ENCODE results near the gene PPT2.

Gene PPT2, protein sequence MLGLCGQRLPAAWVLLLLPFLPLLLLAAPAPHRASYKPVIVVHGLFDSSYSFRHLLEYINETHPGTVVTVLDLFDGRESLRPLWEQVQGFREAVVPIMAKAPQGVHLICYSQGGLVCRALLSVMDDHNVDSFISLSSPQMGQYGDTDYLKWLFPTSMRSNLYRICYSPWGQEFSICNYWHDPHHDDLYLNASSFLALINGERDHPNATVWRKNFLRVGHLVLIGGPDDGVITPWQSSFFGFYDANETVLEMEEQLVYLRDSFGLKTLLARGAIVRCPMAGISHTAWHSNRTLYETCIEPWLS

DNA sequence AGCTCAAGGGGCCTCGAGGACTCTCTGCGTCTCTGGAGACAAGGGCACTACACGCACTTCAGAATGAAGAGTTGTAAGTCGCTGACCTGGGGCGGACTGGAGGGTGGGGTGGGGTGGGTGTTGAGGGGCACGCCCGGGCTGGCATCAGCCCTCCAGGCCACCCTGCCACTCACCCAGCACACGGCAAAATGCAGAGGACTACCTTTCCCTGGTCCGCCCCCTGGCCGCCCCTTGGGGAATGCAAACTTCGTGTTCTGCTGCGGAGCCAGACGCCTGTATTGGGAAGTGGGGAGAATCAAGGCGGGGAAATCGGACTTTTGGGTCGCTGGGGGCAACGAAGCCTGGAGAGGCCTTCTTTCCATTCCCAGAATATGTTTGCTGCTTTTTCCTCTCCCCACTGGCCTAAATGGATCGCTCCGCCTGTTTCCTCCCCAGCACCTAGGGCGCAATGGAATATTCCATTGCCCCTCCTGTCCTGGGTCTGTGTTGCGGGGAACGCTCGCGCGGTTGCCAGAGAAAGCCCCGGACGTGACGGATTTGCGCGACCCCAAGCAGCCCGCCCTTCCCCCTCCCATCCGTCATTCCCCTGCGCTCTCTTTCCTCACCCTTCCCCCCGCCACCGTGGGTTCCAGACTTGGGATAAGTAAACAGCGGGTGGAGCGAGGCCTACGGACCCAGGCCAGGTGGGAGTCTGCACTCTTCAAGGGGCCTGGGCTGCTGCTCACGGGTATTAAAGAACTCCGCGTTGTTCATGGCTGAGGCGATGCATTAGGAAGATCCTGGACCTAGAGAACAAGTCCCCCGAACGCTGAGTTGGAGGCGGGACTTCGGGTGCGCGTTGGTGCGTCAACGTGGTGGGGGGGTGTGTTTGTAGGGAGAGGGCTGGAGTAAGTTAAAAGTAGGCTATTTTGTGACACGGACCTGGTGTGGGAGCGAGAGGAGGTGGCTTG, at the start of gene PPT2:
Gene PPT2, plus strand, starts transcription at position 578 of the 950 bp plus-strand sequence. CDS start 454 bp downstream, outside the sequence.
- no peak for DNase-seq

DNA sequence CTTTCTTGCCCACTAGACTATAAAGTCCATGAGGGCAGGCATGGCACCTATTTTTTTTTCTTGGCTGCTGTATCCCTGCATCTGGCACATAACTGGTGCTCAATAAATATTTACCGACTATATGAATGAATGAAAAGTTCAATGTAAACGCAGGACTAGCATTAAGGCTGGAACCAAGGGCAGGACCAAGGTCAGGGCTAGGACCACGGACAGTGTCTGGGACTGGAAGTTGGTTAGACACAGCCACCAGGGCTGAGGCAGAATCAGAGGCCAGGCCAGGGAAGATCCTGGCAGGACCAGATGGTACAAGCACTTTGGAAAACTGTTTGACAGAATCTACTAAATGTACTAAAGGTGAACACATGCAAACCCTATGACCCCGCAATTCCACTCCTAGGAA, 48.5 kb upstream of the PPT2 start:
- DNase-seq = no peak

DNA sequence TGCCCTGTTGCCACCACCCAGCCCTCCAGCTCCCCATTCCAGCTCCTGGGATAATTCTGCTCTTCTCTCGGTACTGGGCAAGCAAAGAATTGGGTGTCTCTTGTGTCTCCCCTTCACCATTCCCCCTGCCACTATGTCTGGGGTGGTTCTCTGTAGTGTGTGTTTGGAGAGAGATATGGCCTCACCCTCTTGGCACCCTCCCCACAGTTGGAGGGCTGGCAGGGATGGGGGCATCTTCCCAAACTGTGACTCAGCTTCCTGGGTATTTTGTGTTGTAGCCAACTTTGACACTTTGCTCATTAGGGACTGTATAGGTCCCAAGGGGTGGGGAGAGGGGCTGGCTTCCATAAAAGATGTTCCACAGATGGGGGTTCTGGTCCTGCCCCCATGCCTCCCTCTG, 46.5 kb upstream of the PPT2 start:
- DNase-seq = no peak

DNA sequence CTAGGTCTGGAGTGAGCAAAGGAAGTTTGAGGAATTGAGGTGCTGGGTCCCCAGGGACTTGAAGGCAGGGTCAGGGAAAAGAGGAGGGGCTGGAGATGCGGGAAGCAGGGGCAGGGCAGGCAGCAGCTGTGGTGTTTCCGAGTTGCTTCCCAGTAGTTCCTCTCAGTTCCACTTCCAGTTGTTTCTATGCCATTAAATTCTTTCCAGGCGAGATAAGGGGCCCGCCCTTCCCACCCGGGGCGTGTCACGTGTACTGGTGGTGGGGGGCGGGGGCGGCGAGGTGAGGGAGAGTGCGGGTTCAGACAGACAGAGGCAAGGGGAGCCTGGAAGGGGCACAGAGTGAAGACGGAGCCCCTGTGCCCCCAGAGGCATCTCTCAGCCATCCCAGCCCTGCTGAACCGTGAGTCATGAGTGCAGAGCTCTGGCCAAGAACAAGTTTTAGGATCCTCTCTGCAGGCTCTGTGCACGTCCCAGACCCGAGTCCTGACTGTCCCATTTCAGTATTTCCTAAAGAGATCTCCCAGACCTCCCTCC, 45.8 kb upstream of the PPT2 start:
- DNase-seq = no peak

DNA sequence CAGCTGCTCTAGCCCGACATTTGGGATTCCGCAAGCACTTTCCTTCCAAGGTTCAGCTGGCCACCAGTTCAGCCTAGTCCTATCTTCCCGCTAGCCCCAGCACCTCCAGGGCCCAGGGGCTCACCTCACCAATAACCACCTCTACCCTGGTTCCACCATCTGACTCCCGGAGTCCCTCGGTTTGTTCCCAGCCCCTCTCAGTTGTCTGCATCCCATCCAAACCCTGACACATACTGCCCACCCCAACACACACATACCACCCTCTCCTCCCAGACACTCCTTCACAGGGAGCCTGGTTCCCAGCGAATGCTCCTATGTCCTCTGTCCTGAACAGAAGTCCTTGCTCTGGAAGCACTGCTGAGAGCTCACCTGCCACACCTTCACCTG, 45.2 kb upstream of the PPT2 start:
- no peak for DNase-seq

DNA sequence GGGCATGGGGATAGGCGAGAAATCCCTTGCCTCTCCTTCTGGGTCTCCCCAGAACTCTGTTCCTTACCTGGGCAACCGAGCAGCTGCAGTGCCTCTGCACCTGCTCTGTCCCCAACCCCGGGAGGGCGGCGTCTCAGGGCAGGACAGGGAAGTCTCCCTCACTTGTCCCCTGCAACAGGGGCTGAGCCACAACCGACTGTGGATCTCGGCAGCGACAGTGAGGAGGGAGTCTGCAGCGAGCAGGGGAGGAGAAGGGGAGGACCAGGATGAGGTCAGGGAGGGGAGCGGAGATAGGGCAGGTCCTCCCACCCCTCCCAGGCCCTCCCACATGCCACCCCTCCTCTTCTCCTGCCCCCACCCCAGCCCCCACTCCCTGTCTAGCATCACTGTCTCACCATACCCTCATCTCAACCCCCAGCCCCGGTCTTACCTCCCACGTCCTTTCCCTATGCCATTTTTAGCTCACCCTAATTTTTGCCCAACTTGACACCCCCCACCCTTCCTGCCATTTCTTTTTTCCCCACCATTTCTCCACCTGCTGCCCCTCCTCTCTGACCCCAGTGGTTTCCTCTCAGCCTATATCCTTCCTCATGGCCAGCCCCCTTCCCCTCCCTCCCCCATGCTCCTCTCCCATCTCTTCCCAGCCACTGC, 44.7 kb upstream of the PPT2 start, which contains the start of gene TNXB:
Gene TNXB, minus strand, starts transcription at position 225 of the 651 bp plus-strand sequence. CDS start 11,140 bp downstream, outside the sequence.
- DNase-seq = no peak

DNA sequence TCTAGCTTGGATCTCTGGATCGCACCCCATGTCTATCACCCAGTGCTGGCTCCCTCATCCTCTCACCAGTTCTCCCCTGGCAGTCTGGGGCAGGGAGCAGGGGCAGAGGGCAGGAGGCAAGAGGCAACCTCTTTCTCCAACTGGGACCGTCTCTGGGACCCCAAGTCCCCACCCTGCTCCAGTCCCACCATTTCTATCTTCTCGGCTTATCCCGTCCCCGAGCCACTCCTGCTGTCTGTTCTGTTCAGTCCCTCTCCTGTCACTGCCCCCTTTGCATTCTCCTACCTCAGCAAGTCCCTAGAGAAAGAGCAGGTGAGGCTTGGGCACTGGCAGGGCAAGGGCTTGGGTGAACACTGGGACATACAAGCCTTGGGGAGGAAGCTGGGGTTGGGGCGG, 44.2 kb upstream of the PPT2 start:
- no peak for DNase-seq

DNA sequence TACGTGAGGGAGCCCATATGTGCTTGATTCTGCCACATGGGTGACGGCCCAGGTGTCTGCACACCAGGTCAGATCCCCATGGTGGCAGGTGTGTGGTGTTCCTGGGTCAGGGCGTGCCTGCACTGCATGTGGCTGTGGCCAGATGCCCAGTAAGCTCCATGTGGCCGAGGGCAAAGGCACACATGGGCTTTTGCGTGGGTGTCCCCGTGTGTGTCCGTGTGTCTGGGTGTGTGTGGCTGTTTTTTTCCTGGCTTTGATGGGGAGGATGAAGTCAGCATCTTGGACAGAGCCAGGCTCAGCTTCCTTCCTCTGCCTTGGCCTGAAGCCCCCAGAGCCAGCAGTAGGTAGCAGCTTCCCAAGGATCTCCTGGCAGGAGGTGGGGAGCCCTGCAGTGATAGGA, 43.3 kb upstream of the PPT2 start:
- DNase-seq = no peak

DNA sequence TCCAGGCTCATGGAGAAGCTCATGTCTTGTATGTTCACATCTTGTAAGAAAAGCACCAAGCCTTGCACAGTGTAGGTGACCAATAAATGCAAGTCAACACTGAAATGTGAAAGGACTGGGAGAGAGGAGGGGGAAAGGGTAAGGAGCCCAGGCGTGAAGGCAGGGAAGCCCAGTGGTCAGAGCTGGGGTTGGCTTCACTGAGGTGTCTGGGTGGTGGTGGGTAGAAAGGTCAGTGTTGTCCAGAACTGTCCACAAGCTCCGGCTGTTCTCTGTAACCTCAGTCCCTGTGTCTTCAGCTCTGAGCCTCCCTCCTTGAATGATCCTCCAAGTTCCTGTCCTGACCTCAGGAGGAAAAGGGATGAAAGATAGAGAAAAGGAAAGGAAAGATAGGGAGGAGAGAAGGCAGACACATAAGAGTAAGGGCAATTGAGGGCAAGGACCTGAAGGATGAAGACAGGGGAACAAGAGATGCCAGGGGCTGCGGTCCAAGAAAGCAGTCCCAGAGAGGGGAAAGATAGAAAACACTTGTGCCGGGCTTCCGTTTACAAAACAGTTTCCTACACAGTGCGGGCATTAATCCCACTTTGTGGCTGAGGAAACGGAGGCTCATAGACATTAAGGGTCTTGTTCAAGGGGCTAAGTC, 42.4 kb upstream of the PPT2 start:
- no peak for DNase-seq

DNA sequence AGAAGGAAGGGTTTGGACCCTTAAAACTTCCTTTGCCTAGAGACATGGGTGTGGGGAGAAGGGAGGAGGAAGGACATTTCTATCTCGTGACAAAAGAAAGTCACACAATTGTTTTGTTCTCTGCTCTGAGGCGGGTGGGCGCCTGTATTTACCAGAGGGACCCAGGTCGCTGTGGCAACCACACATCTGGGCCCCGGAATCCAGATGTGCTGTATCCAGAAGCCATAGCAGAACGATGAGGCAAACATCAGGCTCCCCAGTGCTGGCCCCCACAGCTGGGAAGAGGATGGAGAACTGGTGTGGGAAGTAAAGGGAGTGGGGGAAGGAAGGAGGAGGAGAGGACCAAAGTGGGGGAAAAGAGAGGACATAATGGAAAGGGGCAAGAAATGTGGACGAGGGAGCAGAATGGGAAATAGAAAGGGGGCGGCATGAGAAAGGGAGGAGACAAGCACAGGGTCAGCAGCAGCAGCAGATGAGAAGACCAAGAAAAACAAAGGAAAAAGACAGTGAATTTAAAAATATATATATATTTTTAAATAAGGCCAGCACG, 41.4 kb upstream of the PPT2 start:
- no peak for DNase-seq

DNA sequence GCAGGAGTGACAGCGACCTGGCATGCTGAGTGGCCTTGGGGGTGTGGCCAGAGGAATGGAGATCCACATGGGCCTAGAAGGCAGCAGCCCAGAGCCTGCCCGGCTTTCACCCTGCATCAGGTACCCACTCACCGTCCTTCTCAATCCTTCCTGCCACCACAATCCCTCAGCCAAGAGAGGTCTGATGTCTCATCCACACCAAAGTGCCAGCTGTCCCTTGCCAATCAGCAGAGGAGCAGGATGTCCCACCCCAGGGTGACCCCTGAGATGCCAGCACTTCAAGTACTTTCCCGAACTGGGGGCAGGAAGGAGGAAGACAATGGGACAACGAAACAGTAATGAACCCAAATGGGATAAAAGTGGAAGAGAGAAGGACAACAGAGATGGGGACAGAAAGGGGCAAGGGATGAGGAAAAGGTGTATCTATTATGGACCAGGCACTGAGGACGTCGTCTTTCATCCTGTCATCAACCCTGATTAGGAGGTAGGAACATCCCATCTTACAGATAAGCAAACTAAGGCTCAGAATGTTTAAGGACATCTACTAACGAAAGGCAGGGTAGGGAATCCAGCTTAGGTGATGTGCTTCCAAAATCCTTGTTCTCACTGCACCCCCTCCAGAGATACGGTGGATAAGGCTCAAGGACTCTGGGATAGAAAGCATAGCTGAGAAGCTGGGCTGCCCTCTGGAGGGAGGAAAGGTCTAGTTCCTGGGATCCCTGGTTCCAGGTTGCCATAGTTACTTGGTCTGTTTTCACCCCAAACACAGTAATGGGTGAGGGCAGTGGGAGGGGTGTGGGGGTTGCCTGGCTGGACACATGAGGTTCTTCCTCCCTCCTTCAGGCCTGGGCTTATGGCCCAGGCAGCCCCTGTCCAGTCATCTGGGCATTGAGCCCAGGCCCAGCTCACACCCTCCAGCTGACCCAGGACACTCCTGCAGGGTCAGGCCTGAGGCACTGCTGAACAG, 40.3 kb upstream of the PPT2 start:
- DNase-seq = no peak

DNA sequence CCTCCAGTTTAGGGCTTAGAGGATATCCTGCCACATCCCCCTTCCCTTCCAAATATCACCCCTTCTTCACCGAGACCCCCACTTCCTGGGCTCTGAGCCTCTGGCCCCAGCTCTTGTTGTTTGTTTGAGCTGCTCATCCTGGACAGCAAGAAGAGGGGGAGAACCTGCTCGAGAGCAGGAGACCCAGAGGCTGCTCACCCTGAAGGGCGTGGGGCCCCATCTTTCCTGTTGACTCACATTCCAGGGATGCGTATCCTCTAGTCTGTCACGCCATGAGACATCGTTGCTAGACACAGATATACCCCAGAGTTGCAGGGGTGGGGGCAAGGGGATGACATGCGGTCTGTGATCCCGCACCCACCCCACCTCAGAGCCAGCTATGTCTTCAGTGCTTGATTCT, 39.1 kb upstream of the PPT2 start:
- no peak for DNase-seq

DNA sequence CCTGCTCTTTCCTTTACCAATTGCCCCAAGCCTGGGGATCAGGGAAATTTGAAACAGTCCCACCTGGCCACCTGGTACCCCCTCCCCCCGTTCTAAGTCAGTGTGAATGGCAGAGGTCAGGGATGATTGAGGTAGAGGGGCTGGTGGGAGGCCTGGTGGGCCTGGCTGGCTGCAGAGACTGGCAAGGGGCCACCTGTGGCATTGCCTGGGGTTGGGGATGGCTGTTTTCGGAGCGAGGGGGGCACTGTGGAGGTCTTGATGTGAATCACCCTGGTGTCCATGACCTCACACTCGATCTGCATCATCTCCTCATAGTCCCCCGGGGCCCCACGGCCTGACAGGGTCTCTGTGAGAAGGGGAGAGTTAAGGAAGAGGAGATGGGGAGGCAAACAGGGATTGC, 38.3 kb upstream of the PPT2 start:
- DNase-seq = no peak

DNA sequence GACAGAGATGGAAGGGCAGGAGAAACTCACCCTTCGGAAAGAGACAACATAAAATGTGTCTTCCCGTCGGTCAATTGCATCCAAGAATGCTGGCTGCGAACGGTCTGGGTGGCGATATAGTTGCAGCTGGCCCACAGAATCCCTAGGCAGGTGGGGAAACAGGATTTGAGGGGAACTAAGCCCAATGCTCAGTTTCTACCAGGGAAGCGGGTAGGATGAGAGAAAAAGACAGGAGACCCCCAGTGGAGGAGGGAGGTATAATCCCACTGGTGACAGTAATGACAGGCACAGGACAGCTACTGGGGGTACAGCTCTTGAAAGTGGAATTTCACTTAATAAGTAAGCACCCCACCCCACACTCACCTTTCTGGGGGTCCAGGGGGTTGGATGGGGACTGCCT, 37.3 kb upstream of the PPT2 start:
- DNase-seq = no peak

DNA sequence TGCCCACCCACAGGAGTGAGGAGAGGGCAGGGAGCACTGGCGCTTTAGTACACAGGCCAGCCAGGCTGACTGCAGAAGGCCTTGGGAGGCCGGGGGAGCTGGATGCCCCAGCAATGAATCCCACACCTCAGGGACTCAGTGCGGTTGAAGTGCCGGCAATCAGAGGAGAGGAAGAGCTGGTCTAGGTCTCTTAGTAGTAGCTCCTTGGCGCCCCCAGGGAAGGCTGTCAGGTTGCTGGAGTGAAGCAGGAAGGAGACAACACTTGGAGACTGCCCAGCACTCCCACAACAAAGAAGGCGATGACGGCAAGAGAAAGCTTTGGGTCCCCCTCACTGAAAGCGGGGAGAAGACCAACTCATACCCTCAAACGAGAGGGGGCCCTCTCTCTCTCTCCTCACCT, 36.5 kb upstream of the PPT2 start:
- no peak for DNase-seq

DNA sequence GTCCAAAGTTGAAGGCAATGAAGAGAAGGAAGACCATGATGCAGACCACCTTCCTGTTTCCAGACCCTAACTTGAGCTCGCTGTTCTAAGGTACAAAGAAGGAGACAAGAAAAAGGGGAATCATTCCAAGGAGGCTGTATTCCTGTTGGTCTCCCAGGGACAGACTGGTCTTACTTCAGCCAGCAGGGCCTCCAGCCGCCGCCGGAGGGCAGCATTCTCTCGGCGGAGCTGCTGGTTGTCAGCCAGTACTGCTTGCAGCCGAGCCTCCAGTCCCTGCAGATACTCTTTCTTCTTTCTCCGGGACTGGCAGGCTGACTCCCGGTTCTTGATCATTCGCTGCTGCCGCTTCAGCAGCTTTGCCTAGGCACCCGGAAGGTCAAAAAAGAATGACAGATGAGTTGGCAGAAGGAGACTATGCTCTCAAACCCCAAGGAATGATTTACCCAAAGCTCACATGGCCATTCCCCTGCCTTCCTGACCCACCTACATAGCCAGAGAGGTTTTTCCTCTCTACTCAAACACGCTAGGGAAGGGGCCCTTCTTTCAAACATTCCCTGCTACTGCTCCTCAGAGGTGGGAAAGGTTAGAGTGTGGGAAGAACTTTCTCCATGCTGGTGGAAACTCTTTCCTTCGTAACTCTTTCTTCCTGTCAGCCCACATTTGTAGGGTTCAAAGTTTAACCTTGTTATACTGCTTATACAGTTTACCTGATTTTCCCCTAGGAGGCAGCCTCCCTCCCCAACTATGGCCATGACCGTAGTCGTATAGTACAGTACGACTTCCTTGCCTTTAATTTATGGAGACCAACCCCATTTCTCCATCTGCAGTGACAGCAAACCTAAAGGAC, 34.9 kb upstream of the PPT2 start:
- no peak for DNase-seq

DNA sequence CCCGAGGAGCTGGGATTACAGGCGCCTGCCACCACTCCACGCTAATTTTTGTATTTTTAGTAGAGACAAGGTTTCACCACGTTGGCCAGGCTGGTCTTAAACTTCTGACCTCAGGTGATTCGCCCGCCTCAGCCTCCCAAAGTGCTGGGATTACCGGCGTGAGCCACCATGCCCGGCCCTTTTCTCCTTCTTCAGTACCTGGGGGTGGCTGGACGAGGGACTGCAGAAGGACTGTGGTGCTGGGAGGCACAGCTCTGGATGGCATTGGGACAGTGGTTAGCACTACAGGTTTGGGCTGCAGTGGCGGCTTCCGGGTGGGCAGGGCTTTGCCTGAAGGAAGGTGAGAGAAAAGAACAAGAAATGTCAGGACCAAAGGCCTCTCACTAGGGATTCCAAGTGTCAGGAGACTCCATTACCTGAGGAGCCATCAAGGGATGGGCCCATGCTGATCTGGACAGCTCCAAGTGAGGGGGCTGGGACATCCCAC, 33.3 kb upstream of the PPT2 start:
- DNase-seq = no peak

DNA sequence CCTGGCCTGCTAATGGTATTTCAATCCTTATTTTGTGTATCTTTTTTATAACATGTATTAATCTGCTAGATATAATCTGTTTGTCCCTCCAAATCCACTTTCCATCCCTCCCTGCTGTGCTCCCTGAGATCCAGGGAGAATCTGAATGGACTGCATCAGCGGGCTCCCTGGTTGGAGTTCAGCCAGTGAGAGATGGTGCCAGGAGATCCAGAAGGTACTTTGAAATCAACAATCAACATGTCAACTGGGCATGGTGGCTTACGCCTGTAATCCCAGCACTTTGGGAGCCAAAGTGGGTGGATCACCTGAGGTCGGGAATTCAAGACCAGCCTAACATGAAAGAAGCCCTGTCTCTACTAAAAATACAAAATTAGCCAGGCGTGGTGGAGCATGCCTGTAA, 30.3 kb upstream of the PPT2 start:
- DNase-seq = no peak

DNA sequence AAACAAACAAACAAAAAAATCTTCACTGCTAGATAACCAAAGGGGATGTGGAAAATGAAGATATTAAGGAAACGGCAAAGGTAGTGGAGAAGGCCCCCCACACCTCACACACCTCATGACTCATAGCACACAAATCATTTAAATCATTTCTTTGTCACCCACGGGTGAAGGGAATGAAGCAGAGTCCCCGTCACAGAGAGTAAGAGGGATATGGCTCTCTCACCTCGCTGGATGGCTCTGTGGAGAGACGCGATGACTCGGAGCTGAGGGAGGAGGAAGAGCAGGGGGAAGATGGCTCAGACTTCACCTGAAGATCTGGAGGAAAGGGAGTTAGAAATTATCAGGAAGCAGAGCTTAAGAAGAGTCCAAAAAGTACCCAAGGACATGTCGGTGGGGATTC, 27.1 kb upstream of the PPT2 start:
- DNase-seq = no peak

DNA sequence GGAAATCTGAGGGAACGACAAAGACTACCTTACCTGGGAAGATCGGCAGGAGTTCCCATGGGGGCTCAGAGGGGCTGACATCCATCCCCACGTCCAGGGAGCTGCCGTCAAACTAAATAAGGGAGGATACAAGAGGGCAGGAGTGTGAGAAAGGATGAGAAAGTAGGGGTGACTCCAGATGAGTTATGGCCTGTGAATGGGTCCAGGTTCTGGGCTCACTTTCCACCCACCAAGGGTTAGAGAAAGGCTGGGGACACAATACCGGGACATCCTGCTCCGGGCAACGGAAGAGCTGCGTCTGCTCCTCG, 26.6 kb upstream of the PPT2 start:
- no peak for DNase-seq

Measured in cortex of kidney (tissue), 1 donor.